Subcutaneous abdominal adipose tissue (tissue), 5 donors: ENCODE measurements around the gene ADGRL3.
"Not testable (repeated sequence)": the region's sequence is repeated elsewhere in the genome, so short reads cannot be mapped to it uniquely, and the experiment has no call there.

Experiments
- H3K27ac ChIP-seq: one replicate; pipeline ENCODE4 v1.7.0; 2013; ENCODE audit warnings: low read depth, mild to moderate bottlenecking, inconsistent platforms, low read length, moderate library complexity
- H3K27me3 ChIP-seq, 5 donors: one replicate each; pipeline ENCODE4 v1.7.0; 2013; ENCODE audit warnings: low read length in 5 of 5, inconsistent platforms in 1 of 5; ENCODE audit not compliant: control insufficient read depth in 5 of 5, insufficient read depth in 4 of 5
- H3K36me3 ChIP-seq, 5 donors: one replicate each; pipeline ENCODE4 v1.7.0; 2013; ENCODE audit warnings: low read length in 5 of 5; ENCODE audit not compliant: control insufficient read depth in 5 of 5, insufficient read depth in 5 of 5
- H3K4me1 ChIP-seq, 5 donors: one replicate each; pipeline ENCODE4 v1.7.0; 2013; ENCODE audit warnings: low read length in 5 of 5, mild to moderate bottlenecking in 3 of 5, moderate library complexity in 1 of 5; ENCODE audit not compliant: control insufficient read depth in 5 of 5, insufficient read depth in 5 of 5
- H3K4me3 ChIP-seq, 5 donors: one replicate each; pipeline ENCODE4 v1.7.0; 2013; ENCODE audit warnings: low read length in 5 of 5, low read depth in 1 of 5
- H3K9ac ChIP-seq, 5 donors: one replicate each; pipeline ENCODE4 v1.7.0; 2013; ENCODE audit warnings: low read length in 5 of 5, mild to moderate bottlenecking in 4 of 5, moderate library complexity in 3 of 5
- H3K9me3 ChIP-seq, 5 donors: one replicate each; pipeline ENCODE4 v1.7.0; 2013; ENCODE audit warnings: low read length in 5 of 5; ENCODE audit not compliant: control insufficient read depth in 5 of 5
- donor health status: healthy.
- donor health status: healthy.
- donor health status: healthy.
- donor health status: healthy.
- donor health status: healthy.

The ADGRL3 gene

GRCh38 chr4:61203436-61203790, 3.3 kb downstream of the ADGRL3 start:
- H3K9ac ChIP-seq: no peak overlapping the region
- H3K4me3 ChIP-seq: peak overlapping the region in 2 of 5 donors; percentile 4 to 55
- H3K27me3 ChIP-seq: peaks cover 21 to 34% (median 22%) of the 10 kb centered on the region in 5 donors
- H3K27ac ChIP-seq: no peak overlapping the region
- no peaks in the 10 kb centered on the region for H3K36me3 ChIP-seq
- H3K9me3 ChIP-seq: no peaks in the 10 kb centered on the region
- peaks cover 0 to 28% (median 15%) of the 10 kb centered on the region in 5 donors for H3K4me1 ChIP-seq

GRCh38 chr4:61204353-61205060, 4.4 kb downstream of the ADGRL3 start:
- no peaks in the 10 kb centered on the region for H3K36me3 ChIP-seq
- H3K9ac ChIP-seq: no peak overlapping the region
- H3K4me3 ChIP-seq: no peak overlapping the region
- no peaks in the 10 kb centered on the region for H3K9me3 ChIP-seq
- peaks cover 0 to 28% (median 15%) of the 10 kb centered on the region in 5 donors for H3K4me1 ChIP-seq
- H3K27ac ChIP-seq: no peak overlapping the region
- H3K27me3 ChIP-seq: peaks cover 17 to 31% (median 22%) of the 10 kb centered on the region in 5 donors

- no peak overlapping the region for H3K9ac ChIP-seq
- no peaks in the 10 kb centered on the region for H3K9me3 ChIP-seq
- no peak overlapping the region for H3K4me3 ChIP-seq
- peaks cover 0 to 27% (median 15%) of the 10 kb centered on the region in 5 donors for H3K4me1 ChIP-seq
- no peaks in the 10 kb centered on the region for H3K36me3 ChIP-seq
- peaks cover 17 to 28% (median 18%) of the 10 kb centered on the region in 5 donors for H3K27me3 ChIP-seq
- no peak overlapping the region for H3K27ac ChIP-seq
Observed at GRCh38 chr4:61205066-61205465, 4.9 kb downstream of the ADGRL3 start.

- not testable (repeated sequence) for H3K4me1 ChIP-seq, H3K9ac ChIP-seq, H3K4me3 ChIP-seq
Observed at GRCh38 chr4:61207156-61207555, 7.0 kb downstream of the ADGRL3 start.

GRCh38 chr4:61210186-61210939, 10.2 kb downstream of the ADGRL3 start:
- H3K27ac ChIP-seq: no peak overlapping the region
- no peak overlapping the region for H3K9ac ChIP-seq
- H3K27me3 ChIP-seq: no peaks in the 10 kb centered on the region
- no peaks in the 10 kb centered on the region for H3K4me1 ChIP-seq
- H3K9me3 ChIP-seq: no peaks in the 10 kb centered on the region
- H3K36me3 ChIP-seq: no peaks in the 10 kb centered on the region
- no peak overlapping the region for H3K4me3 ChIP-seq

More at GRCh38 chr4:61207156-61207555, 7.0 kb downstream of the ADGRL3 start:
- not testable (repeated sequence) for H3K9me3 ChIP-seq, H3K36me3 ChIP-seq, H3K27ac ChIP-seq
- H3K27me3 ChIP-seq: peaks cover 6 to 11% (median 10%) of the 10 kb centered on the region in 5 donors

- no peak overlapping the region for H3K27ac ChIP-seq
- H3K9me3 ChIP-seq: no peaks in the 10 kb centered on the region
- H3K9ac ChIP-seq: no peak overlapping the region
- H3K36me3 ChIP-seq: no peaks in the 10 kb centered on the region
- H3K4me1 ChIP-seq: no peaks in the 10 kb centered on the region
- no peak overlapping the region for H3K4me3 ChIP-seq
- no peaks in the 10 kb centered on the region for H3K27me3 ChIP-seq
Observed at GRCh38 chr4:61211781-61212180, 11.7 kb downstream of the ADGRL3 start.

- Histone ChIP-seq H3K4me1 (no peaks in the 10 kb centered on the region), H3K27me3 (no peaks in the 10 kb centered on the region), H3K9me3 (no peaks in the 10 kb centered on the region), H3K4me3 (no peak overlapping the region), H3K9ac (no peak overlapping the region), H3K27ac (no peak overlapping the region), H3K36me3 (no peaks in the 10 kb centered on the region)
Observed at GRCh38 chr4:61212788-61213187, 12.7 kb downstream of the ADGRL3 start.

GRCh38 chr4:61214680-61215079, 14.6 kb downstream of the ADGRL3 start:
- no peaks in the 10 kb centered on the region for H3K36me3 ChIP-seq
- no peak overlapping the region for H3K9ac ChIP-seq
- no peaks in the 10 kb centered on the region for H3K4me1 ChIP-seq
- no peaks in the 10 kb centered on the region for H3K9me3 ChIP-seq
- no peaks in the 10 kb centered on the region for H3K27me3 ChIP-seq
- no peak overlapping the region for H3K4me3 ChIP-seq
- H3K27ac ChIP-seq: no peak overlapping the region

- no peak overlapping the region for H3K9ac ChIP-seq
- no peak overlapping the region for H3K4me3 ChIP-seq
- H3K27me3 ChIP-seq: no peaks in the 10 kb centered on the region
- no peaks in the 10 kb centered on the region for H3K9me3 ChIP-seq
- no peaks in the 10 kb centered on the region for H3K36me3 ChIP-seq
- no peak overlapping the region for H3K27ac ChIP-seq
- no peaks in the 10 kb centered on the region for H3K4me1 ChIP-seq
Observed at GRCh38 chr4:61217222-61217621, 17.1 kb downstream of the ADGRL3 start.

- H3K9me3 ChIP-seq: no peaks in the 10 kb centered on the region
- no peaks in the 10 kb centered on the region for H3K27me3 ChIP-seq
- no peak overlapping the region for H3K27ac ChIP-seq
- H3K36me3 ChIP-seq: no peaks in the 10 kb centered on the region
- no peaks in the 10 kb centered on the region for H3K4me1 ChIP-seq
- no peak overlapping the region for H3K9ac ChIP-seq
- H3K4me3 ChIP-seq: no peak overlapping the region
Observed at GRCh38 chr4:61220556-61220955, 20.4 kb downstream of the ADGRL3 start.
